ENCODE results near the gene KLF6.

GRCh38 chr10:3832022-3832786 is 47.2 kb upstream of the KLF6 start:
- no peak for TF ChIP-seq CTCF (conservative IDR thresholded peaks at IDR 0.05)
- TF ChIP-seq ZFX (IDR thresholded peaks at IDR 0.05) = no peak
